ENCODE results near the gene PER2. TPM values are rescaled to one million over a fixed set of nuclear protein-coding genes. Genes with fewer than 3 reads are reported as not detected.
A peak's percentile ranks its signal among the peaks of the same experiment; 100 is the strongest.

Gene PER2
- total and polyA plus RNA-seq, 9 of the 15 experiments (the other 6 are each of a cell fraction or from before 2014, with no cell fraction given): 1.1 to 10.3 (median 2.9) TPM

DNA sequence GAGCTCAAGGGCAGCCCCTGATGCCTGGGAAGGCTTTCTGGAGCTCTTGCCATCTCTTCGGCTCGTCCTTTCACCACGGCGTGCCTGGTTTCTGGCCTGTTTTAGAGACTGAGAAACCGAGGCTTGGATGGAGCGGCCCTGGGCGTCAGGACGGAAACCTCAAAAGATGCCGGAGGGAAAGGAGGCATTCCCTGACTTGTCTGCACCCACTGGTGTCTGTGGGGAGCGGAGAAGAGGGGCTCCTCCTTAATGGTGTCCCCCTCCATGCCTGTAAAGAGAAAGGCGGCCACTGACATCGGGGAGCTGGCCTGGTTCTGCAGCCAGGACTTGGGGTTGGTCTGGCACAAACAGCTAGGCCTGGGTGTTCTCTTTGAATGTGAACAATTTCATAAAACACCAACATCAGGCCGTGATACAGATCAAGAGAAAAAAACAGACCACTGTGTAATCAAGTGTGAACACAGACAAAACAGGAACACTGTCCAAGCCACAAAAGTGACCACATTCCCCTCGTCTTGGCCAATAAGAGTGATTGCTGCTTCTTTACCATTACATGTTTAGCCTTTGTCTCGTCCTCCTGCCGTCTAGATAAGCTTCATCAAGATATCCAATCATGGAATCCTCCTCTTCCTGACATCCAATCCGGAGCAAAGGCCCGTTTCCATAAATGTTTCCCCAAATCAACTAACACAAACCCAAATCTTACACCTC is 84.3 kb downstream of the PER2 start (continued):
- TF ChIP-seq HDAC1 (IDR thresholded peaks at IDR 0.05): no peak
- TF ChIP-seq TEAD2 (tag; IDR thresholded peaks at IDR 0.05): no peak
- TF ChIP-seq, protein P1, sequence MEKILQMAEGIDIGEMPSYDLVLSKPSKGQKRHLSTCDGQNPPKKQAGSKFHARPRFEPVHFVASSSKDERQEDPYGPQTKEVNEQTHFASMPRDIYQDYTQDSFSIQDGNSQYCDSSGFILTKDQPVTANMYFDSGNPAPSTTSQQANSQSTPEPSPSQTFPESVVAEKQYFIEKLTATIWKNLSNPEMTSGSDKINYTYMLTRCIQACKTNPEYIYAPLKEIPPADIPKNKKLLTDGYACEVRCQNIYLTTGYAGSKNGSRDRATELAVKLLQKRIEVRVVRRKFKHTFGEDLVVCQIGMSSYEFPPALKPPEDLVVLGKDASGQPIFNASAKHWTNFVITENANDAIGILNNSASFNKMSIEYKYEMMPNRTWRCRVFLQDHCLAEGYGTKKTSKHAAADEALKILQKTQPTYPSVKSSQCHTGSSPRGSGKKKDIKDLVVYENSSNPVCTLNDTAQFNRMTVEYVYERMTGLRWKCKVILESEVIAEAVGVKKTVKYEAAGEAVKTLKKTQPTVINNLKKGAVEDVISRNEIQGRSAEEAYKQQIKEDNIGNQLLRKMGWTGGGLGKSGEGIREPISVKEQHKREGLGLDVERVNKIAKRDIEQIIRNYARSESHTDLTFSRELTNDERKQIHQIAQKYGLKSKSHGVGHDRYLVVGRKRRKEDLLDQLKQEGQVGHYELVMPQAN (IDR thresholded peaks at IDR 0.05; ENCODE audit: borderline replicate concordance): no peak
- no peak for TF ChIP-seq ELF4 (CRISPR knock-in tag; IDR thresholded peaks at IDR 0.05)
- TF ChIP-seq HMG20B (CRISPR knock-in tag; IDR thresholded peaks at IDR 0.05): no peak
- TF ChIP-seq, protein P2, sequence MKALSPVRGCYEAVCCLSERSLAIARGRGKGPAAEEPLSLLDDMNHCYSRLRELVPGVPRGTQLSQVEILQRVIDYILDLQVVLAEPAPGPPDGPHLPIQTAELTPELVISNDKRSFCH (CRISPR knock-in tag; IDR thresholded peaks at IDR 0.05): no peak
- TF ChIP-seq, protein P2 (tag; IDR thresholded peaks at IDR 0.05): no peak
- TF ChIP-seq ZFP30 (CRISPR knock-in tag; IDR thresholded peaks at IDR 0.05; ENCODE audit: borderline replicate concordance): no peak
- TF ChIP-seq FOXJ2 (tag; IDR thresholded peaks at IDR 0.05): no peak
- TF ChIP-seq, protein P3, sequence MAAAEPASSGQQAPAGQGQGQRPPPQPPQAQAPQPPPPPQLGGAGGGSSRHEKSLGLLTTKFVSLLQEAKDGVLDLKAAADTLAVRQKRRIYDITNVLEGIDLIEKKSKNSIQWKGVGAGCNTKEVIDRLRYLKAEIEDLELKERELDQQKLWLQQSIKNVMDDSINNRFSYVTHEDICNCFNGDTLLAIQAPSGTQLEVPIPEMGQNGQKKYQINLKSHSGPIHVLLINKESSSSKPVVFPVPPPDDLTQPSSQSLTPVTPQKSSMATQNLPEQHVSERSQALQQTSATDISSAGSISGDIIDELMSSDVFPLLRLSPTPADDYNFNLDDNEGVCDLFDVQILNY (CRISPR knock-in tag; IDR thresholded peaks at IDR 0.05): no peak
- TF ChIP-seq RBBP5 (IDR thresholded peaks at IDR 0.05; ENCODE audit: borderline replicate concordance, insufficient read depth, low read length, poor library complexity, severe bottlenecking): no peak
- no peak for TF ChIP-seq EWSR1 (IDR thresholded peaks at IDR 0.05; ENCODE audit: borderline replicate concordance, low read depth, partially characterized antibody)
- 0 out of 2 replicates have a peak, but pooled peaks have one; percentile 31 for TF ChIP-seq RNF2 (IDR thresholded peaks at IDR 0.05)
- no peak for TF ChIP-seq HDAC2 (IDR thresholded peaks at IDR 0.05)
- no peak for TF ChIP-seq RBFOX2 (IDR thresholded peaks at IDR 0.05; ENCODE audit: low read depth, low read length)
- no peak for TF ChIP-seq ZNF184 (CRISPR knock-in tag; IDR thresholded peaks at IDR 0.05)
- no peak for TF ChIP-seq MXI1 (IDR thresholded peaks at IDR 0.05; ENCODE audit: low read depth, low read length)
- TF ChIP-seq KAT2B (IDR thresholded peaks at IDR 0.05; ENCODE audit: low read depth, low read length): no peak
- 0 out of 4 replicates have a peak, but pooled peaks of 1 of the 2 experiments have one; percentile 29 for TF ChIP-seq TEAD1 (CRISPR knock-in tag; IDR thresholded peaks at IDR 0.05)
- TF ChIP-seq, protein P4, sequence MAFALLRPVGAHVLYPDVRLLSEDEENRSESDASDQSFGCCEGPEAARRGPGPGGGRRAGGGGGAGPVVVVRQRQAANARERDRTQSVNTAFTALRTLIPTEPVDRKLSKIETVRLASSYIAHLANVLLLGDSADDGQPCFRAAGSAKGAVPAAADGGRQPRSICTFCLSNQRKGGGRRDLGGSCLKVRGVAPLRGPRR (CRISPR knock-in tag; IDR thresholded peaks at IDR 0.05): no peak
- TF ChIP-seq U2AF2 (optimal IDR thresholded peaks at IDR 0.05; ENCODE audit: low read depth, low read length): no peak
- TF ChIP-seq ZBTB17 (CRISPR knock-in tag; IDR thresholded peaks at IDR 0.05): no peak

Data from K562 (cell line).